Measurements from ENCODE around the gene SLC7A10. TPM values are rescaled to one million over a fixed set of nuclear protein-coding genes. Genes with fewer than 3 reads are reported as not detected.

The SLC7A10 gene
- total RNA-seq, 1 experiment from 2014 or later, result not detected

- intact Hi-C loops (cut with micrococcal nuclease), result no loop called here
- POLR2A ChIA-PET, result no interaction called here
- TF ChIP-seq CTCF (IDR thresholded peaks at IDR 0.05; ENCODE audit: unreplicated experiment), result no peak
- Mint-ChIP-seq H3K9me3 (ENCODE audit: unreplicated experiment) (no peaks in the 10 kb centered on the region), H3K27ac (ENCODE audit: low read depth, unreplicated experiment) (no peak overlapping the region), H3K4me3 (ENCODE audit: unreplicated experiment) (no peak overlapping the region), H3K27me3 (ENCODE audit: insufficient read depth, unreplicated experiment) (no peaks in the 10 kb centered on the region), H3K36me3 (ENCODE audit: insufficient read depth, unreplicated experiment) (no peaks in the 10 kb centered on the region), H3K4me1 (ENCODE audit: insufficient read depth, unreplicated experiment) (no peaks in the 10 kb centered on the region)
- no TSS peak for BruUV-seq (replicated peaks)
- DNase-seq (ENCODE audit: unreplicated experiment), result no peak
- CTCF ChIA-PET, result interaction anchor here (0.6 to 19.0 kb wide), 9 partner anchors 10 to 282 kb away, joined by 3 to 530 read pairs (median 4); no protein-coding TSS in a partner anchor
These were observed 8.4 kb upstream of the SLC7A10 start for GRCh38 chr19:33234092-33234491.

GRCh38 chr19:33233056-33233873, 7.6 kb upstream of the SLC7A10 start:
- H3K27me3 Mint-ChIP-seq (ENCODE audit: insufficient read depth, unreplicated experiment), result no peaks in the 10 kb centered on the region
- ChIA-PET CTCF (interaction anchor here (1.1 to 19.0 kb wide), 2 partner anchors 144 to 174 kb away, joined by 3 to 530 read pairs; no protein-coding TSS in a partner anchor), POLR2A (interaction anchor here (0.7 kb wide), 1 partner anchor 521 kb away, joined by 3 read pairs; no protein-coding TSS in a partner anchor)
- H3K27ac Mint-ChIP-seq (ENCODE audit: low read depth, unreplicated experiment), result no peak overlapping the region
- BruUV-seq (replicated peaks), result no TSS peak
- no peak overlapping the region for H3K4me3 Mint-ChIP-seq (ENCODE audit: unreplicated experiment)
- no peak for TF ChIP-seq CTCF (IDR thresholded peaks at IDR 0.05; ENCODE audit: unreplicated experiment)
- intact Hi-C loops (cut with micrococcal nuclease), result no loop called here
- no peaks in the 10 kb centered on the region for H3K36me3 Mint-ChIP-seq (ENCODE audit: insufficient read depth, unreplicated experiment)
- peaks cover 7% of the 10 kb centered on the region for H3K9me3 Mint-ChIP-seq (ENCODE audit: unreplicated experiment)
- DNase-seq (ENCODE audit: unreplicated experiment), result no peak
- H3K4me1 Mint-ChIP-seq (ENCODE audit: insufficient read depth, unreplicated experiment), result no peaks in the 10 kb centered on the region

- no peak for DNase-seq (ENCODE audit: unreplicated experiment)
- intact Hi-C loops (cut with micrococcal nuclease), result no loop called here
- H3K4me1 Mint-ChIP-seq (ENCODE audit: insufficient read depth, unreplicated experiment), result no peaks in the 10 kb centered on the region
- no peaks in the 10 kb centered on the region for H3K27me3 Mint-ChIP-seq (ENCODE audit: insufficient read depth, unreplicated experiment)
- BruUV-seq (replicated peaks), result no TSS peak
- no peaks in the 10 kb centered on the region for H3K36me3 Mint-ChIP-seq (ENCODE audit: insufficient read depth, unreplicated experiment)
- no peak for TF ChIP-seq CTCF (IDR thresholded peaks at IDR 0.05; ENCODE audit: unreplicated experiment)
- ChIA-PET CTCF (interaction anchor here (0.6 to 19.0 kb wide), 3 partner anchors 144 to 544 kb away, joined by 3 to 530 read pairs (median 3); no protein-coding TSS in a partner anchor), POLR2A (interaction anchor here (0.7 kb wide), 1 partner anchor 522 kb away, joined by 3 read pairs; no protein-coding TSS in a partner anchor)
- no peak overlapping the region for H3K4me3 Mint-ChIP-seq (ENCODE audit: unreplicated experiment)
- H3K27ac Mint-ChIP-seq (ENCODE audit: low read depth, unreplicated experiment), result no peak overlapping the region
- H3K9me3 Mint-ChIP-seq (ENCODE audit: unreplicated experiment), result peaks cover 13% of the 10 kb centered on the region
These were observed 7.0 kb upstream of the SLC7A10 start for GRCh38 chr19:33232656-33233055.

- Mint-ChIP-seq H3K4me1 (ENCODE audit: insufficient read depth, unreplicated experiment) (no peaks in the 10 kb centered on the region), H3K4me3 (ENCODE audit: unreplicated experiment) (no peak overlapping the region), H3K36me3 (ENCODE audit: insufficient read depth, unreplicated experiment) (no peaks in the 10 kb centered on the region), H3K27ac (ENCODE audit: low read depth, unreplicated experiment) (no peak overlapping the region), H3K27me3 (ENCODE audit: insufficient read depth, unreplicated experiment) (no peaks in the 10 kb centered on the region), H3K9me3 (ENCODE audit: unreplicated experiment) (peaks cover 16% of the 10 kb centered on the region)
- POLR2A ChIA-PET, result interaction anchor here (1.7 kb wide), 1 partner anchor 55 kb away, joined by 5 read pairs; no protein-coding TSS in a partner anchor
- BruUV-seq (replicated peaks), result no TSS peak
- peak; percentile 60 for DNase-seq (ENCODE audit: unreplicated experiment)
- TF ChIP-seq CTCF (IDR thresholded peaks at IDR 0.05; ENCODE audit: unreplicated experiment), result no peak
- CTCF ChIA-PET, result interaction anchor here (0.9 to 19.0 kb wide), 2 partner anchors 107 to 176 kb away, joined by 3 to 530 read pairs; no protein-coding TSS in a partner anchor
- intact Hi-C loops (cut with micrococcal nuclease), result no loop called here
These were observed 5.9 kb upstream of the SLC7A10 start for GRCh38 chr19:33231511-33231910.
